ENCODE results near the gene IGFBP5.

GRCh38 chr2:216742411-216742810 lies 47.1 kb upstream of the IGFBP5 start:
- TF ChIP-seq CTCF (IDR thresholded peaks at IDR 0.05) (no peak), POLR2A (IDR thresholded peaks at IDR 0.05) (no peak)
